ENCODE data around the gene DTX1.
"Not testable (repeated sequence)": the region's sequence is repeated elsewhere in the genome, so short reads cannot be mapped to it uniquely, and the experiment has no call there.

The DTX1 gene

DNA sequence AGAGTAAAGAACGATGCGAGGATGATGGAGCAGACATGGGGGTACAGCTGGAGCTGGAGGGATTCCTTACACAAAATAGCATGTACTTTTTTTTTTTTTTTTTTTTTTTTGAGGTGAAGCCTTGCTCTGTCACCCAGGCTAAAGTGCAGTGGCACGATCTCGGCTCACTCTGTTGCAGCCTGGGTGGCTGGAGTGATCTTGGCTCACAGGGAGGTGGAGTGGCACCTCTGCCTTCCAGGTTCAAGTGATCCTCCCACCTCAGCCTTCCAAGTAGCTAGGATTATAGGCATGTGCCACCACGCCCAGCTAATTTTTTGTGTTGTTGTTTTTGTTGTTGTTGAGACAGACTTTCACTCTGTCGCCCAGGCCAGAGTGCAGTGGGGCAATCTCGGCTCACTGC, 84.2 kb downstream of the DTX1 start:
- DNase-seq, result no peak

DNA sequence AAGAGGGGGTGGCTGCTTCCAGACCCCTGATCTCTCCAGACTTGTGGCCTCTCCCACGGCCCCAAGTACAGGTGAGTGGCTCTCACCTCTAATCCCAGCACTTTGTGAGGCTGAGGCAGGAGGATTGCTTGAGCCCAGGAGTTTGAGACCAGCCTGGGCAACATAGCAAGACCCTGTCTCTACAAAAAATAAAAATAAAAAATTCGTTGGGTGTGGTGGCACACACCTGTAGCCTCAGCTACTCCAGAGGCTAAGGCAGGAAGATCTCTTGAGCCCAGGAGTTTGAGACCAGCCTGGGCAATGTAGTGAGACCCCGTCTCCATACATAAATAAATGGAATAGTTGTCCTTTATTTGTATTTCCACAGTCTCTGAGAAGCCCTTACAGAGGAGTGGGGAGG, 85.2 kb downstream of the DTX1 start:
- DNase-seq, result not testable (repeated sequence)

GRCh38 chr12:113142173-113142885, 85.8 kb downstream of the DTX1 start:
- no peak for DNase-seq

DNA sequence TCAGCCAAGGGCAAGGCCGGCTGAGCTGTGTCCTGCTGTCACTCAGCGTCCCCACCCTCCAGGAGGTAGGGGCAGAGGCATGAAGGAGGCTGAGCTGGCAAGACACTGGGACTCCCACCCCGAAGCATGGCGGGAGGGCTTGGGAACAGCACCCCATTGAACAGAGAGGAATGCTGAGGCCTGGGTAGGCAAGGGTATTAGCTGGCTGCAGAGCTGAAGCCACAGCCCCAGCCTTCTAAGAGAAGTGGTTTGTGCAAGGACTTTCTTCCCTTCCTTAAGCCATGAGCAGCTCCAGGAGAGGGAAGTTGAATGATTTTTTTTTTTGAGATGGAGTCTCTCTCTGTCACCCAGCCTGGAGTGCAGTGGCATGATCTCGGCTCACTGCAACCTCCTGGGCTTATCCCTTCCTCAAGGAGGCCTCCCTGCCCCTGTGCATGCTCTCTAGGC, 86.4 kb downstream of the DTX1 start:
- no peak for DNase-seq

- no peak for DNase-seq
These were observed 87.4 kb downstream of the DTX1 start for GRCh38 chr12:113143959-113144358.

DNA sequence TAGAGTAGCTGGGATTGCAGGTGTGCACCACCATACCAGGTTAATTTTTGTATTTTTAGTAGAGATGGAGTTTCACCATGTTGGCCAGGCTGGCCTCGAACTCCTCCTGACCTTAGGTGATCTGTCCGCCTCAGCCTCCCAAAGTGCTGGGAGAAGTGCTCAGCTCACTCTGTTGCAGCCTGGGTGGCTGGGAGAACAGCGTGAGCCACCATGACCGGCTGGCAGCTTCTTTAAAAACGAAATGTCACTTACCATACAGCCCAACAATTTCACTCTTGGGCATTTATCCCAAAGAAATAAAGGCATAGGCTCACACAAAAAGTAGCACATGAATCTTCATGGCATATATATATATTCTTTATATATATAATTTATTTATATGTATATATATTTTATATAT, 88.3 kb downstream of the DTX1 start:
- no peak for DNase-seq

GRCh38 chr12:113145720-113146551, 89.4 kb downstream of the DTX1 start:
- no peak for DNase-seq

DNA sequence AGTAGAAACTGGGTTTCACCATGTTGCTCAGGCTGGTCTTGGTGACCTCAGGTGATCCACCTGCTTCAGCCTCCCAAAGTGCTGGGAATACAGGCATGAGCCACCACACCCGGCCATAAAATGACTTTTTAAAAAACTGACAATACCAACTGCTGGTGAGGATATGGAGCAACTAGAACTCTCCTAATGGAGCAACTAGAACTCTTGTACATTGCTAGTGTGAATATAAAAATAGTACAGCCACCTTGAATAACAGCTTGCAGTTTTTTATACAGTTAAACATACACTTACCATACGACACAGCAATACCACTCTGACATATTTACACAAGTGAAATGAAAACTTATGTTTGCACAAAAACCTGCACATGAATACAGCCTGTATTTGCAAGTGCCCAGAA, 90.5 kb downstream of the DTX1 start:
- no peak for DNase-seq
